ENCODE data around the gene NGEF.

Gene NGEF

DNA sequence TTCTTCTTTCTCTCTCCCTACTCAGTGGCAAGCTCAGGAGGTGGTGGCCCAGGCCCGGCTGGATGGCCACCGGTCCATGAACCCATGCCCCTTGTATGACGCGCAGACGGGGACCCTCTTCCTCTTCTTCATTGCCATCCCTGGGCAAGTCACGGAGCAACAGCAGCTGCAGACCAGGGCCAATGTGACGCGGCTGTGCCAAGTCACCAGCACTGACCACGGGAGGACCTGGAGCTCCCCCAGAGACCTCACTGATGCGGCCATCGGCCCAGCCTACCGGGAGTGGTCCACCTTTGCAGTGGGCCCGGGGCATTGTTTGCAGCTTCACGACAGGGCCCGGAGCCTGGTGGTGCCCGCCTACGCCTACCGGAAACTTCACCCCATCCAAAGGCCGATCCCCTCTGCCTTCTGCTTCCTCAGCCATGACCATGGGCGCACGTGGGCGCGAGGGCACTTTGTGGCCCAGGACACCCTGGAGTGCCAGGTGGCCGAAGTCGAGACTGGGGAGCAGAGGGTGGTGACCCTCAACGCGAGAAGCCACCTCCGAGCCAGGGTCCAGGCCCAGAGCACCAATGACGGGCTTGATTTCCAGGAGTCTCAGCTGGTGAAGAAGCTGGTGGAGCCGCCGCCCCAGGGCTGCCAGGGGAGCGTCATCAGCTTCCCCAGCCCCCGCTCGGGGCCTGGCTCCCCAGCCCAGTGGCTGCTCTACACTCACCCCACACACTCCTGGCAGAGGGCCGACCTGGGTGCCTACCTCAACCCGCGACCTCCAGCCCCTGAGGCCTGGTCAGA is 21.2 kb upstream of the NGEF start:
- no peak overlapping the region for H3K27ac ChIP-seq
- no peak for TF ChIP-seq ZFX (IDR thresholded peaks at IDR 0.05; ENCODE audit: borderline replicate concordance)
- TF ChIP-seq, protein P1, sequence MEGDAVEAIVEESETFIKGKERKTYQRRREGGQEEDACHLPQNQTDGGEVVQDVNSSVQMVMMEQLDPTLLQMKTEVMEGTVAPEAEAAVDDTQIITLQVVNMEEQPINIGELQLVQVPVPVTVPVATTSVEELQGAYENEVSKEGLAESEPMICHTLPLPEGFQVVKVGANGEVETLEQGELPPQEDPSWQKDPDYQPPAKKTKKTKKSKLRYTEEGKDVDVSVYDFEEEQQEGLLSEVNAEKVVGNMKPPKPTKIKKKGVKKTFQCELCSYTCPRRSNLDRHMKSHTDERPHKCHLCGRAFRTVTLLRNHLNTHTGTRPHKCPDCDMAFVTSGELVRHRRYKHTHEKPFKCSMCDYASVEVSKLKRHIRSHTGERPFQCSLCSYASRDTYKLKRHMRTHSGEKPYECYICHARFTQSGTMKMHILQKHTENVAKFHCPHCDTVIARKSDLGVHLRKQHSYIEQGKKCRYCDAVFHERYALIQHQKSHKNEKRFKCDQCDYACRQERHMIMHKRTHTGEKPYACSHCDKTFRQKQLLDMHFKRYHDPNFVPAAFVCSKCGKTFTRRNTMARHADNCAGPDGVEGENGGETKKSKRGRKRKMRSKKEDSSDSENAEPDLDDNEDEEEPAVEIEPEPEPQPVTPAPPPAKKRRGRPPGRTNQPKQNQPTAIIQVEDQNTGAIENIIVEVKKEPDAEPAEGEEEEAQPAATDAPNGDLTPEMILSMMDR (IDR thresholded peaks at IDR 0.05): no peak

DNA sequence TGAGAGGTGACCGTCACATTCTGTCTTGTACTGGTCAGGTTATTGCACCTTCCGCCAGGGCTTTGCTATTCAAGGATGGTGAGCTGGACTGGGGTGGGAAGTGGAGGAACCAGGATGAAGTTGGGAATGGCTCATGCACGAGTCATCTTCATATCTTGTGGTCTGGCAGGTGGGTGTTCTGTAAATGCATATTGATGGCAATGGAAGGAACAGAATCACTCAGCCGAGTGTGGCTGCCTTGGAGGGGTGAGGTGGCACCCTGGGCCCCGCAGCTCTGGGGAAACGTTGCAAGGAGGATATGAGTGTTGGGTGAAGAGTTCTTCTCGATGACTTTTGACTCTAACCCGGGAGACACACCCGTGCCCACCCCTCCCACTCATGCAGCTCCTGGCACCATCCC is 20.6 kb upstream of the NGEF start:
- TF ChIP-seq, protein P1 (IDR thresholded peaks at IDR 0.05): no peak
- TF ChIP-seq ZFX (IDR thresholded peaks at IDR 0.05; ENCODE audit: borderline replicate concordance): no peak

DNA sequence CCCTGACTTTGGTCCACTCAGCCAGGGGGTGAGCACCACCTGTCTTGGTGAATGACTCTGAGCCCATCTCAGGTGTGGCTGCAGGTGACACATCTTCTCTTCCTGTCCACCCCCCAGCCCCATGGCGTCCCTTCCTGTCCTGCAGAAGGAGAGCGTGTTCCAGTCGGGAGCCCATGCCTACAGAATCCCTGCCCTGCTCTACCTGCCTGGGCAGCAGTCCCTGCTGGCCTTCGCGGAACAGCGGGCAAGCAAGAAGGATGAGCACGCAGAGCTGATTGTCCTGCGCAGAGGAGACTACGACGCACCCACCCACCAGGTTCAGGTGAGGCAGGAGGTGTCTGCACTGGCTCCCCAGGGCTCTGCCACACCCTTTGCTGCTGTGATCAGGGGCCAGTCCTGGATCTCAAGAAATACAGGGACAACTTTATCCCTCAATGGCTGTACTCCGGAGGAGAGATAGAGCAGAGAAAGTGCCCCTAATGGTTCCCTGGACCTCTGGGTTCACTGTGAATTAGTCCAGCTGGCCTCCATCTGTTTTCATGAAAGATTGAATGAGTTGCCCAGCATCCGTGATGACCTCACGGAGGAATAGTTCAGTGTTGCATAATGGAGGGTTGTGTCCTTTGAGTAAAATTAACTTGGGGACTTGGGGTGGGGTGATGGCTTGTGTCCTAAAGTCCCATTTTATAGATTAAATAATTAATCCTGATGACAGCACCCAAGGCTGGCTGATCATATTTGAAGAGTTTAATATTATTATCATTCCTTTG is 19.7 kb upstream of the NGEF start, which contains the start of gene NEU2:
Gene NEU2 (plus strand): TSS at position 122 of the 770 bp plus-strand sequence. CDS start 0 bp downstream, at position 122.
- TF ChIP-seq, protein P1 (IDR thresholded peaks at IDR 0.05): no peak
- no peak for TF ChIP-seq ZFX (IDR thresholded peaks at IDR 0.05; ENCODE audit: borderline replicate concordance)
- no peak within 1 kb of the TSS for H3K27ac ChIP-seq

More for the DNA sequence above, 20.6 kb upstream of the NGEF start:
- no peak overlapping the region for H3K27ac ChIP-seq

DNA sequence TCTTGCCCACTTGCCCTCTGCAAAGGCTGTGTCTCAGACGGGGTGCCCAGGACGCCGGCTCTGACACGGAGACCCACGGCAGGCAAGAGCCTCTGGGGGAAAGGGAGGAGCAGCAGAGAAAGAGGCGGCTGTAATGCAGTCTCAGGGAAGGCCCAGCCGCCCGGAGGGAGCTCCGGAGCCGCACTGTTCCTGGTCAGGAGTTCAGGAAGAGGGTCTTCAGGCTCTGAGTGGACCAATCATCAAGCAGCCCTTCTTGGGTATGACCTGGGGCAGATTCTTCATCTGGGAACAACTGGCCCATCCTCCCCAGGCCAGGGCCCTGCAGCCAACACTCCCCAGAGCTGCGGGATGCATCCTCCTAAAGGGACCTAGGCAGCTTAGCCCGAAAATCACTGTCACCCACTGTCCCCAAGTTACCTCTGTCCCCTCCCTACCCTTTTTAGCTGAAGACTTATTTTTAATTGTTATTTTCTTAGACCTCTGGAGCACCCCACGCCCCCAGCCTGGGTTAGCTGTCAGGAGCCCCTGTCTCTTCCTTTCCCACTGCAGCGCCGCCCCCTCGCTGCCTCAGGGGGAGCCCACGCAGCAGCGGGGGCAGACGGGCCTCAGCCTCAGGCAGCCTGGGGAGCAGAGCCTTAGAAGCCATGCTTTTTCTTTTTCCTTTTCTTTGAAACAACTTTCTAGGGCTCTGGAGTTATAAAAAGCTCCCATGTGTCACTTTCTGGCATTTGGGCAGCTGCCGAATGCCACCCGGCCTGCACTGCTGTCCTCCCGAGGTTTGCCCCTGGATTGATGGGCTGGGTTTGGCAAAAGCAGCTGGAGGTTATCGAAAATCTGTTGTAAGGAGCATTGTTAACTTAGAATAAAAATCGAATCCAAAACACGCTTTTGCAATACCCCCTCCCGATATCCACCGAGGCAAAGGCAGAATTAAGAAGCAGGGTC is 18.8 kb upstream of the NGEF start:
- TF ChIP-seq, protein P1 (IDR thresholded peaks at IDR 0.05): no peak
- TF ChIP-seq ZFX (IDR thresholded peaks at IDR 0.05; ENCODE audit: borderline replicate concordance): no peak
- no peak overlapping the region for H3K27ac ChIP-seq

DNA sequence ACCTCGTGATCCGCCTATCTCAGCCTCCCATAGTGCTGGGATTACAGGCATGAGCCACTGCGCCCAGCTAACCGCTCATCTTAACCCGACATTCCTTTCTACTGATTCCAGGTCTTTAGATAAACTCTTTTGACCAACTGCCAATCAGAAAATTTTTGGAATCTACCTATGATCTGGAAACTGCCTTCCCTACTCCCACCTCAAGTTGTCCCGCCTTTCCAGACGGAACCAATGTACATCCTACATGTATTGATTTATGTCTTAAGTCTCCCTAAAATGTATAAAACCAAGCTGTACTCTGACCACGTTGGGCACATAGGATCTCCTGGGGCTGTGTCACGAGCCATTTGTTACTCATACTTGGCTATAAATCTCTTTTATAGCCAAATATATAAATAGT is 16.3 kb upstream of the NGEF start:
- no peak for TF ChIP-seq ZFX (IDR thresholded peaks at IDR 0.05; ENCODE audit: borderline replicate concordance)
- TF ChIP-seq, protein P1 (IDR thresholded peaks at IDR 0.05): no peak
- H3K27ac ChIP-seq: no peak overlapping the region

DNA sequence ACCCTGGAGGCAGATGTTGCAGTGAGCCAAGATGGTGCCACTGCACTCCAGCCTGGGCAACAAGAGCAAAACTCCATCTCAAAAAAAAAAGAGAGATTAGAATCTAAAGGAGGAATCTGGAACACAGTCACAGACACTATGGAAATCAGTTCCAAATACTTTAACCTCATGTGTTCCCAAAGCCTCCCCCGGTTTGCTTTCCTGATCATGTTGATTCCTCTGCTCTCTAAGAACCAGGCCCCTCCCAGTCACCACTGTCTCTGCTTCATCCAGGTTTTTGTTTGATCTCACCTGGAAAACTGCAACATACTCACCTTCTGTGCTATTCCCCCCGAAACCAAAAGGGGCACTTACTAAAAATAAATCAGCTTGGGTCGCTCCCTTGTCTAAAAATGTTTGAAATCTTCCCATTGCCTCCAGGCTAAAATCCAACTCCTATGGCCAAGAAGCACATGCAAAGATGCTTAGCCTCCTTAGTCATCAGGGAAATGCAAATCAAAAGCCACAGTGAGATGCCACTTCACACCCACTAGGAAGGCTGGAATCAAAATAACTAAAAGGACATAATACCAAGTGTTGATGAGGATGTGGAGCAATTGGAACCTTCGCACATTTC is 13.2 kb upstream of the NGEF start:
- TF ChIP-seq, protein P1 (IDR thresholded peaks at IDR 0.05): no peak
- TF ChIP-seq ZFX (IDR thresholded peaks at IDR 0.05; ENCODE audit: borderline replicate concordance): no peak
- no peak overlapping the region for H3K27ac ChIP-seq

Data from 22Rv1 (cell line).